Neural cell (in vitro differentiated cells): Measurements from ENCODE around the gene KDM4C. TPM values are rescaled to one million over a fixed set of nuclear protein-coding genes. Genes with fewer than 3 reads are reported as not detected.

Experiments
- H2AFZ ChIP-seq: fragments of 200-600, 300-800 bp; sonication (generic), shearing (Covaris generic); 2 replicates; pipeline ENCODE4 v1.6.0; 2014; ENCODE audit warnings: low read depth, mild to moderate bottlenecking, antibody characterized with exemption, low read length, moderate library complexity
- H3F3A ChIP-seq: fragments of 200-600 bp; shearing (Covaris generic); 2 replicates; pipeline ENCODE4 v1.6.1; 2016; ENCODE audit warnings: mild to moderate bottlenecking, moderate library complexity, mixed read lengths, antibody characterized with exemption, low read length; ENCODE audit not compliant: insufficient read depth, poor library complexity, severe bottlenecking
- H3K27ac ChIP-seq: fragments of 200-600, 300-800 bp; sonication (generic), shearing (Covaris generic); 2 replicates; pipeline ENCODE4 v1.5.1; 2014; ENCODE audit warnings: mild to moderate bottlenecking, low read length, moderate library complexity
- H3K27me3 ChIP-seq: fragments of 300-800, 200-600 bp; sonication (generic), shearing (Covaris generic); 2 replicates; pipeline ENCODE4 v1.6.0; 2014; ENCODE audit warnings: mild to moderate bottlenecking, low read depth, low read length, moderate library complexity; ENCODE audit not compliant: insufficient read depth
- H3K36me3 ChIP-seq: fragments of 300-800, 200-600 bp; sonication (generic), shearing (Covaris generic); 2 replicates; pipeline ENCODE4 v1.5.1; 2014; ENCODE audit warnings: mild to moderate bottlenecking, antibody characterized with exemption, low read length, moderate library complexity; ENCODE audit not compliant: insufficient read depth
- H3K4me2 ChIP-seq: fragments of 300-800, 200-600 bp; sonication (generic), shearing (Covaris generic); 2 replicates; pipeline ENCODE4 v1.6.0; 2014; ENCODE audit warnings: mild to moderate bottlenecking, low read length
- H3K4me3 ChIP-seq: fragments of 300-800, 200-600 bp; sonication (generic), shearing (Covaris generic); 2 replicates; pipeline ENCODE4 v1.5.1; 2014; ENCODE audit warnings: mild to moderate bottlenecking, low read length, moderate library complexity
- H3K79me2 ChIP-seq: fragments of 200-600 bp; shearing (Covaris generic); replicated peaks from 2 replicates; pipeline ENCODE4 v1.6.0; 2014; ENCODE audit warnings: mild to moderate bottlenecking, low read length, moderate library complexity; ENCODE audit not compliant: insufficient read depth
- H3K9ac ChIP-seq: fragments of 300-800, 200-600 bp; sonication (generic), shearing (Covaris generic); 2 replicates; pipeline ENCODE4 v1.6.1; 2016; ENCODE audit warnings: mild to moderate bottlenecking, low read length, mixed read lengths
- H3K9me2 ChIP-seq: fragments of 200-600 bp; shearing (Covaris generic); 2 replicates; pipeline ENCODE4 v1.6.1; 2016; ENCODE audit warnings: mild to moderate bottlenecking, low read length, mixed read lengths; ENCODE audit not compliant: insufficient read depth
- H3K9me3 ChIP-seq: fragments of 200-600, 300-800 bp; sonication (generic), shearing (Covaris generic); 2 replicates; pipeline ENCODE4 v1.6.1; 2016; ENCODE audit warnings: mild to moderate bottlenecking, mixed run types, low read length, moderate library complexity, mixed read lengths
- H4K20me1 ChIP-seq: fragments of 200-600 bp; shearing (Covaris generic); 2 replicates; pipeline ENCODE4 v1.6.1; 2016; ENCODE audit warnings: mild to moderate bottlenecking, mixed run types; ENCODE audit not compliant: insufficient read depth
- CTCF ChIP-seq: fragments of 450-650 bp; IDR thresholded peaks from 2 replicates; pipeline ENCODE4 v1.5.1; 2014; ENCODE audit warnings: antibody characterized with exemption, mild to moderate bottlenecking, moderate library complexity; ENCODE audit not compliant: poor library complexity, severe bottlenecking
- EP300 ChIP-seq: fragments of 450-650 bp; conservative IDR thresholded peaks from 2 replicates; pipeline ENCODE4 v1.6.1; 2014; ENCODE audit warnings: antibody characterized with exemption, mild to moderate bottlenecking, moderate library complexity; ENCODE audit not compliant: poor library complexity, severe bottlenecking
- EZH2 ChIP-seq: fragments of 200-600, 300-800 bp; shearing (Covaris generic), sonication (generic); IDR thresholded peaks from 2 replicates; pipeline ENCODE4 v1.6.1; 2014; ENCODE audit warnings: antibody characterized with exemption, low read length, borderline replicate concordance, mild to moderate bottlenecking; ENCODE audit not compliant: insufficient read depth, poor library complexity, severe bottlenecking
- MXI1 ChIP-seq: fragments of 450-650 bp; conservative IDR thresholded peaks from 2 replicates; pipeline ENCODE4 v1.6.1; 2014; ENCODE audit warnings: antibody characterized with exemption, mild to moderate bottlenecking; ENCODE audit not compliant: poor library complexity, severe bottlenecking
- POLR2AphosphoS5 ChIP-seq: IDR thresholded peaks from 2 replicates; pipeline ENCODE4 v1.6.1; 2012
- RAD21 ChIP-seq: fragments of 450-650 bp; conservative IDR thresholded peaks from 2 replicates; pipeline ENCODE4 v1.6.1; 2014; ENCODE audit warnings: antibody characterized with exemption, mild to moderate bottlenecking, moderate library complexity
- REST ChIP-seq: IDR thresholded peaks from 2 replicates; pipeline ENCODE4 v1.6.1; 2012; ENCODE audit warnings: borderline replicate concordance
- SMC3 ChIP-seq: fragments of 450-650 bp; conservative IDR thresholded peaks from 2 replicates; pipeline ENCODE4 v1.6.1; 2014; ENCODE audit warnings: antibody characterized with exemption, mild to moderate bottlenecking, moderate library complexity; ENCODE audit not compliant: poor library complexity
- TAF1 ChIP-seq: IDR thresholded peaks from 2 replicates; pipeline ENCODE4 v1.6.1; 2012; ENCODE audit warnings: low read depth
- polyA plus RNA-seq: library from polyadenylated mRNA; depleted of rRNA; stranded (reverse); fragments of >200 nt; gene quantifications from 2 replicates; pipeline ENCODE4 v1.2.3, GENCODE V29; 2014

KDM4C gene
- polyA plus RNA-seq, 1 donor from 2014 or later = 21.1 TPM

GRCh38 chr9:6896562-6896961 lies 138.8 kb downstream of the KDM4C start:
- no peaks in the 10 kb centered on the region for H3K9me2 ChIP-seq
- H3K36me3 ChIP-seq = no peaks in the 10 kb centered on the region
- H3K4me3 ChIP-seq = no peak overlapping the region
- H4K20me1 ChIP-seq = no peaks in the 10 kb centered on the region
- H3K27me3 ChIP-seq = no peaks in the 10 kb centered on the region
- H3K79me2 ChIP-seq = no peaks in the 10 kb centered on the region
- TF ChIP-seq TAF1 = no peak
- TF ChIP-seq CTCF = no peak
- TF ChIP-seq POLR2AphosphoS5 = no peak
- TF ChIP-seq RAD21 = no peak
- TF ChIP-seq SMC3 = no peak
- TF ChIP-seq EZH2 = no peak
- no peak for TF ChIP-seq EP300
- no peak for TF ChIP-seq REST
- no peak for TF ChIP-seq MXI1
- no peaks in the 10 kb centered on the region for H3K9me3 ChIP-seq
- no peak overlapping the region for H3K4me2 ChIP-seq
- H3F3A ChIP-seq = no peaks in the 10 kb centered on the region
- H3K9ac ChIP-seq = no peak overlapping the region
- H2AFZ ChIP-seq = no peak overlapping the region
- no peak overlapping the region for H3K27ac ChIP-seq

- H3F3A ChIP-seq = no peaks in the 10 kb centered on the region
- no peaks in the 10 kb centered on the region for H3K9me3 ChIP-seq
- no peak overlapping the region for H2AFZ ChIP-seq
- H4K20me1 ChIP-seq = no peaks in the 10 kb centered on the region
- H3K27me3 ChIP-seq = no peaks in the 10 kb centered on the region
- no peak overlapping the region for H3K4me2 ChIP-seq
- TF ChIP-seq REST = no peak
- no peak for TF ChIP-seq POLR2AphosphoS5
- no peak for TF ChIP-seq EP300
- TF ChIP-seq TAF1 = no peak
- TF ChIP-seq RAD21 = no peak
- TF ChIP-seq MXI1 = no peak
- TF ChIP-seq CTCF = no peak
- TF ChIP-seq EZH2 = no peak
- no peak for TF ChIP-seq SMC3
- H3K79me2 ChIP-seq = no peaks in the 10 kb centered on the region
- H3K36me3 ChIP-seq = no peaks in the 10 kb centered on the region
- no peak overlapping the region for H3K9ac ChIP-seq
- H3K4me3 ChIP-seq = no peak overlapping the region
- H3K27ac ChIP-seq = no peak overlapping the region
- no peaks in the 10 kb centered on the region for H3K9me2 ChIP-seq
These were observed 139.5 kb downstream of the KDM4C start for GRCh38 chr9:6897207-6897822.
